GM18520 (cell line): ENCODE measurements around the gene KCNH1.

Experiments used
- ATAC-seq: cut with Tn5 transposase; IDR thresholded peaks from one replicate; pipeline ENCODE4 v1.9.1; 2021; ENCODE audit not compliant: unreplicated experiment

Gene KCNH1

DNA sequence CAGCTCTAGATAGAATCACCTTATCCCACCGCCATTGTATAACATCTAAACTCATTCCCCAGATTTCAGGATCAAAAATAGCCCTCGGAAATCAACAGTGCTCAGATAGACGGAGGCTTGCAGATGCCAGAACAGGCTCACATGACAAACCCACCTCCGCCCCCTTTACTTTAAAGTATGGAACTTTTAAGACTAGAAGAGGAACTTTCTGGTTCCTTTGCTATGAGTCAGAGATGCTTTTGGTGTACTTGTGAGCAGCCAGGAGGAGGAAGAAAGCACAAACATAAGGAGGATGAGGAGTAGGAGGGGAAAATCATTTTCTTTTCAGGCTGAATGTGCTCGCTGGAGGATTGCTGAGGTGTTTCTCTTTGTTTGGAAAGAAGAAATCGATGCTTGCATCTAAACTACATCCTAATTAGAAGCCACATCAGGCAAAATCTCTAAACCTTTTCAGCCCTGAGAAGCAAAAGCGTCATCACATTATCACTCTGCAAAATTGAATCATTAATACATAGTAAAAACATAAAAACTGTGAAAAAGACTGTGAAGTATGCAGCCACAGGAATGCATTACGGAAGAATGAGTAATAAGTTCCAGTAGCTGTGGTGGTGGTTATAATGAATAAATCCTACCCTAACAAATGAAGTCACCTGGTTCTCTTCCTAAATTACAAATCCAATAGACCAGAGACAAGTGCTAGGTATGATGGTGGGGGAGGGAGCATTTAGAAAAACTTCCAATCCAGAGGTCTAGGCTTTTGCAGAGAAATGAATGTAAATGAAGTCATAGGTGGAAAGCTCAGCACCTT is 251.3 kb downstream of the KCNH1 start:
- no peak for ATAC-seq

DNA sequence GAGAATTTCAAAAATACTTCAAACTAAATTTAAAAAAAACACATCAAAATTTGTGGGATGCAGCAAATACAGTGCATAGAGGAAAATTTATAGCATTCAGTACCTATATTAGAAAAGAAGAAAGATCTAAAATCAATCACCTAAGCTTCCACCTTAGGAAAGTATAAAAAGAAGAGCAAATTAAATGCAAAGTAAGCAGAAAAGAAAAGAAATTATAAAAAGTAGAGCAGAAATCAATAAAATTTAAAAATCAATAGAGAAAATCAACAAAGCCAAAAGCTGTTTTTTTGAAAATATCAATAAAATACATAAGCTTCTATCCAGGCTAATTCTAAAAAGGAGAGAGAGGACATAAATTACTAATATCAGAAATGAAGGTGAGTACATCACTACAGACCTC is 255.4 kb downstream of the KCNH1 start:
- ATAC-seq: no peak

DNA sequence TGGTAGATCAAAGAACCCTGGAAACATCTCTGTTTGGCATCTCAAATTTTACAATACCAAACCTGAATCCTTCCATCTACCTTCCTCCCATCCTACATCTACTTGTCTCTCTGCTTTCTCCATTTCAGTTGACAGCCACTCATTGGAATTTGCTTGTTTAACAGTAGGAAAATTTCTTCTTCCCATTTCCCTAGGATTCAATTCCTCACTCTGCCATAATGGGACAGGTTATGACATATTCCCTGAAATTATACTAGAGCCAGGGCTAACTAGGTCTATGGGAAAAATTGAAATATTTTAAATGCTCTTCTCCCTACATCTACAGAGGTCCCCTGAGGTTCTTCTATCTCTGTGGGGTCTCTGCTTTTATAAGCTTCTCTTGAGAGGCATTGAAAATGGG is 257.7 kb downstream of the KCNH1 start:
- no peak for ATAC-seq

DNA sequence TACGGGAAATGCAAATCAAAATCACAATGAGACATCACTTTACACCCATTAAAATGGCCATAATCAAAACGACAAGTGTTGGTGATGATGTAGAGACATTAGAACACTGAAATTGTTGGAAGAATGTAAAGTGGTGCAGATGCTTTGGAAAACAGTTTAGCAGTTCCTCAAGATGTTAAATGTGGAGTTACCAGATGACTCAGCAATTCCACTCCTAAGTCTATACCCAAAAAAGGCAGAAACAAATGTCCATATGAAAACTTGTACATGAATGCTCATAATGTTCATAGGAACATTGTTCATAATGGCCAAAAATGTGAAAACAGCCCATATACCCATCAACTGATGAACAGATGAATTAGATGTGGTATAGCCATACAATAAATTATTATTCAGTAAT is 267.4 kb downstream of the KCNH1 start:
- no peak for ATAC-seq

DNA sequence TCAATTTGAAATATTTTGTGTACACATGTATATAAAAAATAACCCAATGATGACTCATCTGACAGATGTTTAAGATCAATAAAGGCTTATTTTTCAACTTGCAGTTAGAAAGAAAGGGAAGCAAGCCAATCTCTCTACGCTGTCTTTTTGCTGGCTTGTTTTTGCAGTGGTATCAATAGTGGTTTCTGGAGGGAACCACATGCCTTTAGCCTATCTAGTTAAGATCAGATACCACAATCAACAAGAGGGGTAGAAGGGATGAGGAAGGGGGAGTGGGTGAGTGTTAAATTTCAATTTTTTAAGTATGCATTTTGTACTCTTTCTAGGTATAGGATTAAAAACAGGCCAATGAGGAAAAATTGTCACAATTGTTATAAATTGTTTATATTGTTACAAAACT is 276.2 kb downstream of the KCNH1 start:
- no peak for ATAC-seq

DNA sequence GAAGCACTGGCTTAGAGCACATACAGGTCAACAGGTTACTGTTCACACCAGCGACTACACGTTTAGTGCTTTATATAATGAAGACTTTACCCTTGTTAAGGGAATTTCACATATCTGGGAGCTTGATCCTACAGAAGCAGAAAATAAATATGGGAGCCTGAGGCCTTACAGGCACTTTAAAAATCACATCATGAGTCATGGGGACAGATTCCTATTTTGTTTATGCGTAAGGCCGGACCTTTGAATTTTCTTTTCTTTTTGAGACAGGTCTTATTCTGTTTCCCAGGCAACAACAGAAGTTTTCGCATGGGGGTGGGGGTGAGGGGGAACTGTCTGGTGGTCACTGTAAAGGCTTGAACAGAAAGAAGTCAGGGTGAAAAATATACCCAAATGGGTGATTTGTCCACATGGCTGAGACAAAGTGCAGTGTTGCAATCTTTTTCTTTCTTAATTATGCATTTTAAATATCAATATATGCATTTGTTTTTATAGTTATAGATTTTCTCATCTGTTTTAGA is 276.7 kb downstream of the KCNH1 start:
- no peak for ATAC-seq

DNA sequence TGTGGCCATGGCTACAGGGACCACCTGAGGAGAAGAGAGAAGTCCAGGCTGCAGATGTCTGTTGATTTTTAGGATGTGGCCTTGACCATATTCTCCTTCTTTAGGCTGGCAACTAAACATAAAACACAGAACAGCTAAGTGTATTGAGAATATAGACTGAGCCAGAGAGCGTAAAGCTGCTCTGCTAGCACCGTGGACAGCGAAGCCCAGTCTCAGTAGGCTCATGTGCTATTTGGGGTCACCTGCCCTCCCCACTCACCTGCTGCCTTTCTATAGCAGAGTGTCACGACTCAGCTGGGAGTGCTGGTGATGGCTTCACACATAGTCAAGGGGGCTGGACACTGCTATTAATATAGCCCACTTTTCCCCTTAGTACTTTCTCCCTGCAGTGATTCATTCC is 278.5 kb downstream of the KCNH1 start:
- ATAC-seq: no peak

DNA sequence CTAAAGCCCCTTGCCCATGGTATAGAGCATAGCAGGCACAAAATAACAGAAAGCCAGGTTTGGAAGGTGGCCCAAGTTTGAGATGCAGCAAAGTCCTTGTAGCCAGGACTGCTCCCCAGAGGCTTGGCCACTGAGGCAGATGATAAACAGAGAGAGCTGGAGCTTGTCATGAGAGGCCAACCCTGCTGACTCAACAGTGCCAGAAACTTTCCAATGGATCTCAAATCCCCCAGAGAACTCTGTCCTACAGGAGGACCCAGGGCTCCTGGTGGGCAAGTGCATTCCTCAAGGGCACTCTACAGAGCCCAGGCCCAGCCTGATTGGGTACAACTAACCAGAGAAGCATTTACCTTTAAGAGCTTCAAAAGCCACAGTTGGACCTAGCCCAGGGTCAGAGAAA is 280.7 kb downstream of the KCNH1 start:
- no peak for ATAC-seq

DNA sequence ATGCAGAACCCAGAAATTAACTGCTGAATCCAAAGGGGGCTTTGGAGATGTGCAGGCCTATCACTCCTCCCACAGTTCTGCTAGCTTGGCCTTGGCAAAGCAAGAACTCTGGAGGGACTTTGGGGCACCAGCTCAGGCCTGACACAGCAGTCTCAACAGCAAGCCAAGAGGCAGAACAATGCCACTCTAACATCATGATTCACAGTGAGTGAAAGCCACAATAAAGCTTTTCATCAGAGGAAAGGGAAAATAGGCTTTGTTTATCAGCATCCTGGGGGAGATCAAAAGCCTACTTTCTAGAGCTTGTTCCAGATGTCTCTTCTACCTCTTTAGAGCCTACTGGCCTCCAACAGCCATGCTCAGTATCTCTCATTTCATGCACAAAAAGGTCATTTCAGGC is 283.4 kb downstream of the KCNH1 start:
- no peak for ATAC-seq

DNA sequence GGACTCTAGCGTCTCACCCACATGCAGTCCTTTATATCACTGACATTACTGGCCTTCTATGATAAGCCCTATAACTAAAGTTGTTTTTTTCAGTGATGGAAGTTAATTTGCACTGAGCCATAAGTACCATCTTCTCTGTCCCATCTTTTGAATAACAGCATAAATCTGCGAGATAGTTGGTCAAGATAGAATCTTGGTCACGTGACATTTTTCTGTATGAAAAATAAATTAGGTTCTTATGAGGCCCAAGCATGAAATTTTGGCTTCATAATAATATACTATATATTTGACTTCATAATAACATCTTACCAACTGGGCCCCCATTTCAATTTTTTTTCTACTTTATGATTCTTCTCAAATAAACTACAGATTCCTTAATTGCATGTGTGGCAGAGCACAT is 285.5 kb downstream of the KCNH1 start:
- ATAC-seq: no peak

DNA sequence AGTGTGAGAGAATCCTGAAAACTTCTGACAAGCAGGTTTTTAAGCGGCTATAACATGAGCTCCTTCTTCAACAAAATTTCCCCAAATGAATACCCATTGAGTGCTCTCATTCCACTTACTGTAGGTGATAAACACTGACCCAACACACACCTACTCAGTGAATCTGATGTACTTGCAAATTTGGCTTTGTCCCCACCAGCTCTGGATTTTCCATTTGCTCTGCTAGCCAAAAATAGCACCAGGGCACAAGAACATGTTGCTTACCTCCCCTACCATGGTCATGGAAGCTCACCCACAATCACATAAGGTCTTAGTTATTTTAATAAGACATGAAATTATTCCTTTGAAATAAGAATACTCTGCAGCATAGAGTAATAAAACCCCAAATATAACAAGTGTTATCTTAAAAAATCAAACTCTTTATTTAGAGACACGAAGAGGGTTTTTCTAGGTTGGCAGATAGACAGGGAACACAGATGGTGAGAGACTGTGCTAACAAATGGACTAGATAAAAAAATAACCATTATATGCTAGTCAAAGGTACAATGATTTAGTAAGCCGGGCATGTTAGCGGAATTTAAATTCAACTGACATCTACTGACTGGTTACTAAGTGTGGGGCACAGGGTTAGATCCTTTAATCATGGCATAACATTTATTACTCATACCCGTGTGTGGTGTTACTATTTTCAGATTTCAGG is 291.9 kb downstream of the KCNH1 start:
- no peak for ATAC-seq

DNA sequence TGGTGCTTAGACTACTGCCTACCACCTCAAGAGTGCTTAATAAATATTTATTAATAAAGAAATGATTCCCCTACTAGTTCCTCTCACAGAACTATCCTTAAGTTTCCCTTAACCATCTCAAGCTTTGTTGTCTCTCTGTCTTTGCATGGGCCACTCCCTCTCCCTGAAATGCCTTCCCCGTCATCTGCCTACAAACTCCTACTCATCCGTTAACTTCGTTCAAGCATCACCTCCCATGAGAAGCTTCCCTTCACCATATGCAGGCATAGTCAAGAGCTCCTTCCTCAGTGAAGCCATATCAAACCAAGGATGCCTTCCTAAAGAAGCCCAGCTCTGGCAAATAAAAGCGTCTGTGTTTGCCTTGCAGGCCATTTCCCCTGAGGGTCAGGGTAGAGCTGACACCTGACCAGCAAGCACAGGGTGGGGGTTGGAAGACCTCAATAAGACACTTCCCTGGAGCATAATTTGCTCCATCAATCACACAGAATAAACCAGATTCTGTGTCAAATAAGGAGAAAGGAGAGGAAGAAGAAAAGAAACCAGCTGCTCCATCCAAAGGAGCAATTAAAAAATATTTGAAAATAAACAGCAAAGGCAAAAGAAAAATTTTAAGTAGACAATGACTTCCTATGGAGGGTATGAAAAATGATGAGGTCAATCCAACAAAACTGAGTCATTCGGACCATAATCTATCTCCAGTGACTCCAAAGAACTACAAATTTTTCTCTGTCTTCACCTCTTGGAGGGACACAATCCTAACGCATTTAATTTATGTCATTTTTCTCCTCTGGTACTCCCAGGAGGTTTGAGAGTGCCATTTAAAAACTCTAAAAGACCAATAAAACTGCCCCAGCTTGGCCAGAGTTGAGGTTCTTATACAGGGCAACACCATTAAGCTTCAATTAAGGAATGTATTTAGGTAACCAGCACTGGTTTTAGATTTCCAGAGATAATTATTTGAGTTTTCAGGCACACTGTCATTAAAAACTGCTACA is 303.6 kb downstream of the KCNH1 start:
- no peak for ATAC-seq

DNA sequence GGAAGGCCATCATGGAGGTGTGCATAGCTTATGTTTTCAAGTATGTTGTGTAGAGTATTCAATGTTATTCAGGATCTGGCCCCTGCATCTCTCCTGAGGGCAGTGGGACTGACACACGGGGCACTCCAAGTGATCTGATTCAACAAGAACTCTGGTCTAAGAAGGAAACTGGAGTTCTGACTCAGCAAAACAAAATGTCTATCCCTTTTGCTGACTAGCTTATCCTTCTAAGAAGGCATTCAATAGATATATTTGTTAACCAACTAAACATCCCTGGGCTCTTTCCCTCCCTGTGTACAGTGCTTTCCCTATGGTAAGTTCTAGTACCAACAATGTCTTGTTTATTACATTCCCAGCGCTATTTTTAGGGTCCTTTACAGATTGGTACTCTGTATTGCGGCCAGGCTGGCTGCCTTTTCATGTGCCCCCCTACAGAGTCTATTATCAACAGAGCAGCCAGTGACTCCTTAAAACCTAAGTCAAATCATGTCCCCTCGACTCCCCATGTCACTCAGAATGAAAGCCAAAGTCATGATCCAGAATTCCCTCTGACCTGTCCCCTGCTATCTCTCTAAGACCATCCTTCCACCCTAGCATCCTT is 304.9 kb downstream of the KCNH1 start:
- ATAC-seq: no peak

DNA sequence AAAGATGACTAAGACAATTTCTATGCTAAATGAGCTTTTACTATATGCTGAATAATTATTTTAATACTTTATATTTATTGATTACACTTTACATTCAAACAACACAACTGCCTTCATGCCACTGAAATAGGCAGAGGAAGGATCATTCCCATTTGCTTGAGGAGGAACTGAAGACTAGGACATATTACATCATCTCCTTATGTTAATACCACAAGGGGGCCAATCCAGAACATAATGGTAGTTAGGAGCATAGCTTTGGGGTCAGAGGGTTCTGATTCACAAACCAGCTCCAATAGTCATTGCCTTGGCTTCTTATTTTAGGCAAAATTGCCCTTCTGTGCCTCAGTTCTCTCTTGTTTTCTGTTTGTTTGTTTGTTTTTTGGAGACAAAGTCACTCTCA is 306.5 kb downstream of the KCNH1 start:
- ATAC-seq: no peak

DNA sequence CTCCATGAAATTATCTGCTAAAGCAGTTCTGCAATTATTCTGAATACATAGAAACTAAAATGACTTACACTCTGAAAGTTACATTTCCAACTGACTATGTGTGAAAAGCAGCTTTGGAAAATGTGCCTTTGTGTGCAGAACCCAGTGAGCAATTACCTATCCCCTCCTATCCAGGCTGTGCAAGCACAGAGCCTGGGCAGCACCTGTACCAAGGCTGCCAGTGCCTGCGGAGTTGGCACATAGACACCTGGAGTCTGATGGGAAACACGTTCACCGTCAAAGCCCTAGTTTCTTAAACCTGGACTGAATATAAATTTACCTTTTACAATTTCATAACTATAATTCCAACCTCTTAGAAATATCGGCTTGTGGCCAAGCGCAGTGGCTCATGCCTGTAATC is 307.3 kb downstream of the KCNH1 start:
- no peak for ATAC-seq

DNA sequence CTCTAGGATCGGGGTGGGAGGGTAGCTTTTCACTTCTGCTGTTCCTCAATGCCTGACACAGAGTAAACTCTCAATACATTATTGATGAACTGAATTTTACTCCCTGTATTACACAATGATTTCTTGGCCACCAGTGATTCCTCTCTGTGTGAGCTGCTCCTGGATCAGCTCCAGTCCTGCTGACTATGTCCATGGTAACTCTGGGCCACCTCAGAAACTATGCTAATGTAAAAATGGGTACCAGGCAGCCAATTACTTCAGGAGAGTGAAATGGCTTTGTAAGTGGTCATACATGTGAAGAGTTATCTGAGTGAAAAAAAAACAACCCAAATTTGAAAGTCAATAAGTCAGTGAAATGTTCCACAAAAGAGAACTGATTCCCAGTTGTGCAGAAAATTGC is 311.0 kb downstream of the KCNH1 start:
- ATAC-seq: no peak

DNA sequence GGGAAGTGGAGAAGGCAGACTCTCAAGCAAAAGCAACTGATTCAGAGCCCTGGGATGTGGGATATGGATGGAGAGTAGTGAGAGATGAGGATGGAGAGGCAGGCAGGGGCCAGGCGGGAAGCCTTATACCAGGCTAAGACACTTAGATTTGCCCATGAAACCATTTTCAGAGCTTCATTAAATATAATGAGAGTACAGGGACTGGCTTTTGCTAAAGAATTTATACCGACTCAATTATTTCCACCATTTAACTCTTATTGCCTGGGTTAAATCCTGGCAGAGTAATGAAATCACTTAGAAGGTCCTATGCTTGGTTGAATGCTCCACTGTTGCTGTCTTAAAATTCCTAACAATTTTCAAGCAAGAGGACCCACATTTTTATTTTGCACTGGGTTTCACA is 311.7 kb downstream of the KCNH1 start:
- no peak for ATAC-seq

DNA sequence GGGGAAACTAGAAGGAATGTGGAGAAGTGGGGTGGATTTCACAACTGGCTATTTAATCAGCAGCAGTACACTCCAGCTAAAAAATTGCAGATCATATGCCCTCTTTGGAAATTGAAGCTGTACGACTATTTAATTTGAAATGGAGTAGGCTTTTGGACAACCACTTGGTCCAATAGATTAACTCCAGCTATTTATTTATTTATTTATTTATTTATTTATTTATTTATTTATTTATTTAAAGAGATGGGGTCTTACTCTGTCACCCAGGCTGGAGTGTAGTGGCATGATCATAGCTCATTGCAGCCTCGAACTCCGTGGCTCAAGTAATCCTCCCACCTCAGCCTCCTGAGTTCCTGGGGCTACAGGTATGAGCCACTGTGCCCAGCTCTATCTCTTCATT is 312.3 kb downstream of the KCNH1 start:
- ATAC-seq: no peak

DNA sequence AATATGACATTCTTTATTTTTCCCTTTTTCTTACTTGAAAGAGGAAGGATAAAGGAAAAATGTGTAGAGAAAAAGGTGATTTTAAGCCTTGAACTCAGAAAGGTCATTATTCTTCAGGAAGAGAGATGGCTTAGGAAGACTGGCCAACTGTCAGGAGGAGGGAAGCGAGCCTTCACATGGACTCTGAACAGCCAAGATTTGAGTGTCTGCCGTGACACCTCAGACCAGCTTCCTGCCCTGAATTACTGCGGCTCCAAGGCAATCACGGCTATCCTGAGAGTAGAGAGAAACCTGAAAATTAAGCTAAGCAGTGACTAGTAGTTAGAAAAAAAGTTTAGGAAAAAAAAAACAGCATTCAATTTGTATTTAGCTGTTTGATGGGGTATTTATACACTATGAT is 314.7 kb downstream of the KCNH1 start:
- no peak for ATAC-seq

DNA sequence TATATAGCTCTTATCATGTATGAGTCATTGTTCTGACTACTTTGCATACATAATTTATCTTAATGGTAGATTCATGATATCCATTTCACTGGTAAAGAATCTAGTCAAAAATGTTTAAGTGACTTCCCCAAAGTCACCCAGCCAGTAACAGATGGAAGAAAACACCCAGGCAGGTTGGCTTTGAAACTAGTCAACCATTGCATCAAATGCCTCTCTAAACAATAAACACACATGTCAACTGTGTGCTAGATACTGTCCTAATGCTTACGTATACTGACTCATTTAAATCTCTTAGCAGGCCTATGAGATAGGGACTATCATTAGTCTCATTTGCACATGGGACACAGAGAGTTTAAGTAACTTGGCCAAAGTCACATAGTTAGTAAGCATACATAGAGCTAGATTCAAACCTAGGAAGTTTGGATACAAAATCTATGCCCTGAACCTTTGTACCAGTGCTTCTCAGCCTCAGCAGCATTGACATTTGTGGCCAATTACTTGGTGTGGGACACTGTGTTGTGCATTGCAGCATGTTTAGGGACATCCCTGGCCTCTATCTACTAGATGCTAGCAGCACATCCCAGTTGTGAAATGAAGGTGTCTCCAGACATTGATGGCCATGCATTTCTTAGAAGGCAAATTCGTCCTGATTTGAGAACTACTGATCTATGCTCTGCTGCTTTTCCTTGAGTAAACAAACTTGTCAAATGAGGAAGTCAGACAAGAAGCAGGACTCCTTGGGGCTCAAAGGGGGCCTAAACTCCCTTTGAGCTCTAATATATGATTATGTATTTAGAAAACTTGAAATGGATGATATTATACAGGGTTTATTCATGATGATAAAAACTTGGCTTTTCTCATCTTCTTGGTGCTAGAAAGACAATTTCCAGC is 316.3 kb downstream of the KCNH1 start:
- no peak for ATAC-seq
